ENCODE measurements around the gene NF2. TPM values are rescaled to one million over a fixed set of nuclear protein-coding genes. Genes with fewer than 3 reads are reported as not detected.

NF2 gene
- total and polyA plus RNA-seq, 2 donors, result 7.0 to 22.2 TPM

DNA sequence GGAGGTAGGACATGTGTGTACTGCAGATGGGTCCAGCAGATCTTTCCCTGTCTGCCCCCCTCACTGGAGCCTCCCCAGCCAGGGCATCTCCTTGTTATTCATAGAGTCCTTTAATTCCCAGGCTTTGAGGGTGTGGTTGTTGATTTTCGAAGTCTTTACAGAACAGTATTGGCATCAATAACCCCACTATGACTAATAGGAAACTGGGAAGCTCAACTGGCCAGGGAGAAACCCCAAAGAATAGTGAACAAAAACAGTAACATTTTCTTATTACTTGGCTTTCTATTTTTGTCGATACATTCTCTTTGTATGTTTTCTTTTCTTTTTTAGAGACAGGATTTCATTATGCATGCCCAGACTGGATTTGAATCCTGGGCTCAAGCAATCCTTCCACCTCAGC is 57.9 kb downstream of the NF2 start:
- Histone ChIP-seq H3K4me1 (ENCODE audit: control insufficient read depth in 2 of 2, insufficient read depth in 2 of 2, low read length in 2 of 2) (peaks cover 0 to 12% of the 10 kb centered on the region in 2 donors), H3K27me3 (ENCODE audit: control insufficient read depth in 2 of 2, insufficient read depth in 1 of 2, low read length in 1 of 2) (no peaks in the 10 kb centered on the region), H3K27ac (ENCODE audit: low read depth in 1 of 2, low read length in 1 of 2) (no peak overlapping the region), H3K9me3 (ENCODE audit: control insufficient read depth in 2 of 2, insufficient read depth in 1 of 2, low read length in 1 of 2) (no peaks in the 10 kb centered on the region), H3K4me3 (ENCODE audit: low read length in 2 of 2) (no peak overlapping the region), H3K36me3 (ENCODE audit: control insufficient read depth in 2 of 2, insufficient read depth in 2 of 2, low read length in 1 of 2) (peaks cover 22 to 51% of the 10 kb centered on the region in 2 donors)
- DNase-seq (ENCODE audit: low read depth in 6 of 9, low spot score in 9 of 9), result no peak
- WGBS, result 96% methylated on average over 2 of the region's 2 CpGs

GRCh38 chr22:29663180-29663821 is 59.9 kb downstream of the NF2 start:
- H3K4me1 ChIP-seq (ENCODE audit: control insufficient read depth in 2 of 2, insufficient read depth in 2 of 2, low read length in 2 of 2), result peaks cover 0 to 12% of the 10 kb centered on the region in 2 donors
- H3K4me3 ChIP-seq (ENCODE audit: low read length in 2 of 2), result no peak overlapping the region
- H3K27ac ChIP-seq (ENCODE audit: low read depth in 1 of 2, low read length in 1 of 2), result no peak overlapping the region
- DNase-seq (ENCODE audit: low read depth in 6 of 9, low spot score in 9 of 9), result peak in 1 of 9 donors; percentile 16
- no peaks in the 10 kb centered on the region for H3K9me3 ChIP-seq (ENCODE audit: control insufficient read depth in 2 of 2, insufficient read depth in 1 of 2, low read length in 1 of 2)
- no peaks in the 10 kb centered on the region for H3K27me3 ChIP-seq (ENCODE audit: control insufficient read depth in 2 of 2, insufficient read depth in 1 of 2, low read length in 1 of 2)
- 93% methylated on average over 8 of the region's 8 CpGs for WGBS
- peaks cover 24 to 47% of the 10 kb centered on the region in 2 donors for H3K36me3 ChIP-seq (ENCODE audit: control insufficient read depth in 2 of 2, insufficient read depth in 2 of 2, low read length in 1 of 2)

- H3K4me3 ChIP-seq (ENCODE audit: low read length in 2 of 2), result no peak overlapping the region
- no peaks in the 10 kb centered on the region for H3K27me3 ChIP-seq (ENCODE audit: control insufficient read depth in 2 of 2, insufficient read depth in 1 of 2, low read length in 1 of 2)
- no peak for DNase-seq (ENCODE audit: low read depth in 6 of 9, low spot score in 9 of 9)
- WGBS, result 98% methylated on average over 8 of the region's 8 CpGs
- H3K36me3 ChIP-seq (ENCODE audit: control insufficient read depth in 2 of 2, insufficient read depth in 2 of 2, low read length in 1 of 2), result peaks cover 30 to 50% of the 10 kb centered on the region in 2 donors
- no peak overlapping the region for H3K27ac ChIP-seq (ENCODE audit: low read depth in 1 of 2, low read length in 1 of 2)
- no peaks in the 10 kb centered on the region for H3K9me3 ChIP-seq (ENCODE audit: control insufficient read depth in 2 of 2, insufficient read depth in 1 of 2, low read length in 1 of 2)
- peaks cover 0 to 12% of the 10 kb centered on the region in 2 donors for H3K4me1 ChIP-seq (ENCODE audit: control insufficient read depth in 2 of 2, insufficient read depth in 2 of 2, low read length in 2 of 2)
Measured at GRCh38 chr22:29665486-29665885, 62.1 kb downstream of the NF2 start.

GRCh38 chr22:29668673-29669072 is 65.2 kb downstream of the NF2 start:
- no peak overlapping the region for H3K4me3 ChIP-seq (ENCODE audit: low read length in 2 of 2)
- peaks cover 48 to 50% of the 10 kb centered on the region in 2 donors for H3K36me3 ChIP-seq (ENCODE audit: control insufficient read depth in 2 of 2, insufficient read depth in 2 of 2, low read length in 1 of 2)

GRCh38 chr22:29670626-29671025 is 67.2 kb downstream of the NF2 start:
- no peak for DNase-seq (ENCODE audit: low read depth in 6 of 9, low spot score in 9 of 9)
- 97% methylated on average over 3 of the region's 3 CpGs for WGBS
- Histone ChIP-seq H3K9me3 (ENCODE audit: control insufficient read depth in 2 of 2, insufficient read depth in 1 of 2, low read length in 1 of 2) (no peaks in the 10 kb centered on the region), H3K27ac (ENCODE audit: low read depth in 1 of 2, low read length in 1 of 2) (no peak overlapping the region), H3K4me1 (ENCODE audit: control insufficient read depth in 2 of 2, insufficient read depth in 2 of 2, low read length in 2 of 2) (no peaks in the 10 kb centered on the region), H3K36me3 (ENCODE audit: control insufficient read depth in 2 of 2, insufficient read depth in 2 of 2, low read length in 1 of 2) (peaks cover 51 to 63% of the 10 kb centered on the region in 2 donors), H3K4me3 (ENCODE audit: low read length in 2 of 2) (no peak overlapping the region), H3K27me3 (ENCODE audit: control insufficient read depth in 2 of 2, insufficient read depth in 1 of 2, low read length in 1 of 2) (no peaks in the 10 kb centered on the region)

More at GRCh38 chr22:29668673-29669072, 65.2 kb downstream of the NF2 start:
- H3K9me3 ChIP-seq (ENCODE audit: control insufficient read depth in 2 of 2, insufficient read depth in 1 of 2, low read length in 1 of 2), result no peaks in the 10 kb centered on the region
- no peak for DNase-seq (ENCODE audit: low read depth in 6 of 9, low spot score in 9 of 9)
- peaks cover 0 to 2% of the 10 kb centered on the region in 2 donors for H3K4me1 ChIP-seq (ENCODE audit: control insufficient read depth in 2 of 2, insufficient read depth in 2 of 2, low read length in 2 of 2)
- WGBS, result 98% methylated on average over 4 of the region's 4 CpGs
- no peaks in the 10 kb centered on the region for H3K27me3 ChIP-seq (ENCODE audit: control insufficient read depth in 2 of 2, insufficient read depth in 1 of 2, low read length in 1 of 2)
- no peak overlapping the region for H3K27ac ChIP-seq (ENCODE audit: low read depth in 1 of 2, low read length in 1 of 2)

- Histone ChIP-seq H3K9me3 (ENCODE audit: control insufficient read depth in 2 of 2, insufficient read depth in 1 of 2, low read length in 1 of 2) (no peaks in the 10 kb centered on the region), H3K4me1 (ENCODE audit: control insufficient read depth in 2 of 2, insufficient read depth in 2 of 2, low read length in 2 of 2) (no peaks in the 10 kb centered on the region), H3K36me3 (ENCODE audit: control insufficient read depth in 2 of 2, insufficient read depth in 2 of 2, low read length in 1 of 2) (peaks cover 68 to 83% of the 10 kb centered on the region in 2 donors), H3K4me3 (ENCODE audit: low read length in 2 of 2) (no peak overlapping the region), H3K27ac (ENCODE audit: low read depth in 1 of 2, low read length in 1 of 2) (no peak overlapping the region), H3K27me3 (ENCODE audit: control insufficient read depth in 2 of 2, insufficient read depth in 1 of 2, low read length in 1 of 2) (no peaks in the 10 kb centered on the region)
- WGBS, result 96% methylated on average over 14 of the region's 14 CpGs
- no peak for DNase-seq (ENCODE audit: low read depth in 6 of 9, low spot score in 9 of 9)
Measured at GRCh38 chr22:29673361-29674066, 70.1 kb downstream of the NF2 start.

GRCh38 chr22:29674121-29674520 is 70.7 kb downstream of the NF2 start:
- 97% methylated on average over 8 of the region's 8 CpGs for WGBS
- H3K9me3 ChIP-seq (ENCODE audit: control insufficient read depth in 2 of 2, insufficient read depth in 1 of 2, low read length in 1 of 2), result no peaks in the 10 kb centered on the region

GRCh38 chr22:29679316-29679715 is 75.9 kb downstream of the NF2 start:
- no peaks in the 10 kb centered on the region for H3K27me3 ChIP-seq (ENCODE audit: control insufficient read depth in 2 of 2, insufficient read depth in 1 of 2, low read length in 1 of 2)
- WGBS, result 98% methylated on average over 1 of the region's 1 CpG
- H3K4me1 ChIP-seq (ENCODE audit: control insufficient read depth in 2 of 2, insufficient read depth in 2 of 2, low read length in 2 of 2), result no peaks in the 10 kb centered on the region
- no peak overlapping the region for H3K4me3 ChIP-seq (ENCODE audit: low read length in 2 of 2)
- H3K36me3 ChIP-seq (ENCODE audit: control insufficient read depth in 2 of 2, insufficient read depth in 2 of 2, low read length in 1 of 2), result peaks cover 68 to 82% of the 10 kb centered on the region in 2 donors
- DNase-seq (ENCODE audit: low read depth in 6 of 9, low spot score in 9 of 9), result no peak
- H3K27ac ChIP-seq (ENCODE audit: low read depth in 1 of 2, low read length in 1 of 2), result no peak overlapping the region
- H3K9me3 ChIP-seq (ENCODE audit: control insufficient read depth in 2 of 2, insufficient read depth in 1 of 2, low read length in 1 of 2), result no peaks in the 10 kb centered on the region

More at GRCh38 chr22:29674121-29674520, 70.7 kb downstream of the NF2 start:
- H3K27me3 ChIP-seq (ENCODE audit: control insufficient read depth in 2 of 2, insufficient read depth in 1 of 2, low read length in 1 of 2), result no peaks in the 10 kb centered on the region
- no peaks in the 10 kb centered on the region for H3K4me1 ChIP-seq (ENCODE audit: control insufficient read depth in 2 of 2, insufficient read depth in 2 of 2, low read length in 2 of 2)
- DNase-seq (ENCODE audit: low read depth in 6 of 9, low spot score in 9 of 9), result no peak
- no peak overlapping the region for H3K27ac ChIP-seq (ENCODE audit: low read depth in 1 of 2, low read length in 1 of 2)
- no peak overlapping the region for H3K4me3 ChIP-seq (ENCODE audit: low read length in 2 of 2)
- peaks cover 68 to 83% of the 10 kb centered on the region in 2 donors for H3K36me3 ChIP-seq (ENCODE audit: control insufficient read depth in 2 of 2, insufficient read depth in 2 of 2, low read length in 1 of 2)

DNA sequence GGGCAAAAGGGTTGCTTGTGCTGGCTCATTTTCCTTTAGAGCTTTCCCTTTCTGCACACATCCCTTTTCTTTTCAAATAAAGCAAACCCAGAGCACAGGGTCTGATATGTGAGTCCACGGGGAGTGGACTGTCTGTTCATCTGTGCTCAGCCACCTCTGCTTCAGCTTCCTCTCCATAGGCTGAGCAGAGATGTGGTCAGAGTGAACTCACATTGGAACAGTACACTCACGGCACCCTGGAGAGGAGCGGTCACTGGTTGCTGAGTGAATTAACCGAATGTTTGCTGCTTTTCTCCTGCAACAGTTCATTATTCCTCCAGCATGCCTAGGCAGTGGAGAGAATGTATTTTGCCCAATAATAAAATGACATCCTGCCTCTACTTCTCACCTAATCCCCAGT is 80.1 kb downstream of the NF2 start:
- no peak overlapping the region for H3K4me3 ChIP-seq (ENCODE audit: low read length in 2 of 2)
- no peaks in the 10 kb centered on the region for H3K27me3 ChIP-seq (ENCODE audit: control insufficient read depth in 2 of 2, insufficient read depth in 1 of 2, low read length in 1 of 2)
- peaks cover 39 to 59% of the 10 kb centered on the region in 2 donors for H3K36me3 ChIP-seq (ENCODE audit: control insufficient read depth in 2 of 2, insufficient read depth in 2 of 2, low read length in 1 of 2)
- H3K9me3 ChIP-seq (ENCODE audit: control insufficient read depth in 2 of 2, insufficient read depth in 1 of 2, low read length in 1 of 2), result no peaks in the 10 kb centered on the region
- no peak for DNase-seq (ENCODE audit: low read depth in 6 of 9, low spot score in 9 of 9)
- H3K27ac ChIP-seq (ENCODE audit: low read depth in 1 of 2, low read length in 1 of 2), result no peak overlapping the region
- WGBS, result 98% methylated on average over 4 of the region's 4 CpGs
- H3K4me1 ChIP-seq (ENCODE audit: control insufficient read depth in 2 of 2, insufficient read depth in 2 of 2, low read length in 2 of 2), result no peaks in the 10 kb centered on the region

Data from thymus (tissue), 11 donors.